Parathyroid adenoma (tissue), 2 donors: ENCODE data around the gene HDX.

ENCODE experiments used
- H2AFZ ChIP-seq: fragments of 300-600 bp; sonication (generic); one replicate; pipeline ENCODE4 v1.7.0; 2017; ENCODE audit warnings: antibody characterized with exemption, mild to moderate bottlenecking
- H3K27ac ChIP-seq: fragments of 300-600 bp; sonication (generic); one replicate; pipeline ENCODE4 v1.7.0; 2017
- H3K27me3 ChIP-seq: fragments of 300-600 bp; sonication (generic); one replicate; pipeline ENCODE4 v1.7.0; 2017; ENCODE audit warnings: low read length; ENCODE audit not compliant: control insufficient read depth, insufficient read depth
- H3K36me3 ChIP-seq: fragments of 300-600 bp; sonication (generic); one replicate; pipeline ENCODE4 v1.7.0; 2017; ENCODE audit warnings: low read length; ENCODE audit not compliant: control insufficient read depth, insufficient read depth
- H3K4me1 ChIP-seq: fragments of 300-600 bp; sonication (generic); one replicate; pipeline ENCODE4 v1.7.0; 2017; ENCODE audit warnings: control low read depth
- H3K4me2 ChIP-seq: fragments of 300-600 bp; sonication (generic); one replicate; pipeline ENCODE4 v1.7.0; 2017; ENCODE audit warnings: low read length
- H3K4me3 ChIP-seq: fragments of 300-600 bp; sonication (generic); one replicate; pipeline ENCODE4 v1.7.0; 2017; ENCODE audit warnings: low read depth, low read length
- H3K79me2 ChIP-seq: fragments of 300-600 bp; sonication (generic); one replicate; pipeline ENCODE4 v1.7.0; 2017; ENCODE audit warnings: control low read depth
- H3K9ac ChIP-seq: fragments of 300-600 bp; sonication (generic); one replicate; pipeline ENCODE4 v1.7.0; 2017; ENCODE audit warnings: mild to moderate bottlenecking
- H3K9me3 ChIP-seq: fragments of 300-600 bp; sonication (generic); one replicate; pipeline ENCODE4 v1.7.0; 2017; ENCODE audit warnings: low read length; ENCODE audit not compliant: control insufficient read depth
- TF ChIP-seq, protein P1 (sequence below): fragments of 300-600 bp; sonication (generic); IDR thresholded peaks from one replicate; pipeline ENCODE4 v1.7.0; 2017; ENCODE audit warnings: antibody characterized with exemption, mild to moderate bottlenecking
- donor health status: primary hyperparathyroidism.

The HDX gene

GRCh38 chrX:84363051-84363450, 139.2 kb downstream of the HDX start:
- Histone ChIP-seq H3K27ac (no peak overlapping the region), H3K9ac (no peak overlapping the region), H2AFZ (no peak overlapping the region), H3K4me3 (no peak overlapping the region), H3K4me1 (no peaks in the 10 kb centered on the region), H3K79me2 (no peaks in the 10 kb centered on the region), H3K27me3 (no peaks in the 10 kb centered on the region), H3K36me3 (no peaks in the 10 kb centered on the region), H3K9me3 (no peaks in the 10 kb centered on the region), H3K4me2 (no peak overlapping the region)
- TF ChIP-seq, protein P1, sequence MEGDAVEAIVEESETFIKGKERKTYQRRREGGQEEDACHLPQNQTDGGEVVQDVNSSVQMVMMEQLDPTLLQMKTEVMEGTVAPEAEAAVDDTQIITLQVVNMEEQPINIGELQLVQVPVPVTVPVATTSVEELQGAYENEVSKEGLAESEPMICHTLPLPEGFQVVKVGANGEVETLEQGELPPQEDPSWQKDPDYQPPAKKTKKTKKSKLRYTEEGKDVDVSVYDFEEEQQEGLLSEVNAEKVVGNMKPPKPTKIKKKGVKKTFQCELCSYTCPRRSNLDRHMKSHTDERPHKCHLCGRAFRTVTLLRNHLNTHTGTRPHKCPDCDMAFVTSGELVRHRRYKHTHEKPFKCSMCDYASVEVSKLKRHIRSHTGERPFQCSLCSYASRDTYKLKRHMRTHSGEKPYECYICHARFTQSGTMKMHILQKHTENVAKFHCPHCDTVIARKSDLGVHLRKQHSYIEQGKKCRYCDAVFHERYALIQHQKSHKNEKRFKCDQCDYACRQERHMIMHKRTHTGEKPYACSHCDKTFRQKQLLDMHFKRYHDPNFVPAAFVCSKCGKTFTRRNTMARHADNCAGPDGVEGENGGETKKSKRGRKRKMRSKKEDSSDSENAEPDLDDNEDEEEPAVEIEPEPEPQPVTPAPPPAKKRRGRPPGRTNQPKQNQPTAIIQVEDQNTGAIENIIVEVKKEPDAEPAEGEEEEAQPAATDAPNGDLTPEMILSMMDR, result no peak

DNA sequence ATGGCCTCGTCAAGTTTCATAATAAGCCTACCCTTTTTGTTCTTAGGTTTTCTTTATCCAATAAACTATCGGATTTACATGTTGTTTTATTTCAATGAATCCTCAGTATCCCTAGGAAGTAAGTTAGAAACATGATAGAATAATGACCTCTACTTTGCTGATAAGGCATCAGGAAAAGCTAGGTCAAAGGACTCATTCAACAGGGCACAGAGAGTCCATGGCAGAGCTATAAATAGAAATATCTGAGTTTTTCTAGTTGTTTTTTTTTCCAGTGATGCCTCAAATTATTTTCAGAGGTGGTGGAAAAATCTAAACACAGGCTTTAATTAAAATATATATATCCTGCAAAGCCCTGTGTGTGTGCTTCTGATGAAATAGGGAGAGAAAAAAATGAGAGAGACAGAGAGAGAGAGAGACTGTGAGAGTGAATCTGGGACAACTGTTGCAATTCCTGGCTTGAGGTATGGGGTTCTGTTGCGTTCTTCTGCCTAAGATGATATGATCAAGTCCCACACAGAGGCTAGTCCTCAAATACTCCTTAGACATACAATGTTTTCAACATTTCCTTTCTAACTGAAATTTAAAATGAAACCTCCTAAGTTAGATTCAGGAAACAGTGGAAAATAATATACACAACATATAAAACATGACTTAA, 139.9 kb downstream of the HDX start:
- Histone ChIP-seq H3K79me2 (no peaks in the 10 kb centered on the region), H3K4me1 (no peaks in the 10 kb centered on the region), H3K27ac (no peak overlapping the region), H2AFZ (no peak overlapping the region), H3K4me3 (no peak overlapping the region), H3K9ac (no peak overlapping the region), H3K4me2 (no peak overlapping the region), H3K36me3 (no peaks in the 10 kb centered on the region), H3K9me3 (no peaks in the 10 kb centered on the region), H3K27me3 (no peaks in the 10 kb centered on the region)
- TF ChIP-seq, protein P1, result no peak

DNA sequence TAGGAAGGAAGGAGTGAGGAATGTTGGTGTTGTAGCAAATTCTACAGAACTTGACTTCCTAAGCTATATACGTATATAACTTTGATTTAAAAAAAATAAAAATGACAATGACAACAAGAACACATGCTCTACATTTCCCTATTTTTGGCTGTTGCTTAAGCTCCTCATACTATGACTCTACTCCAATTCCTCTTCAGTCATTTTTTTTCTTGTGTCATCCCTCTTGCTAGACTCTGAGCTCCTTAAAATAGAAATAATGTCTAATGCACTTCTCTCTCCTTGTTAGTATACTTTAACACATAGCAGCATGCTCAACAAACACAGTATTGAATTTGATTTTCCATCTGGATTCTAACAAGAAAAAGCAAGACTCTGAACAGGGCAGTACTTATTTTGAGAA, 144.0 kb downstream of the HDX start:
- Histone ChIP-seq H3K27me3 (no peaks in the 10 kb centered on the region), H3K27ac (no peak overlapping the region), H3K9me3 (no peaks in the 10 kb centered on the region), H3K4me2 (no peak overlapping the region), H2AFZ (no peak overlapping the region), H3K4me3 (no peak overlapping the region), H3K4me1 (no peaks in the 10 kb centered on the region), H3K9ac (no peak overlapping the region), H3K79me2 (no peaks in the 10 kb centered on the region), H3K36me3 (no peaks in the 10 kb centered on the region)
- TF ChIP-seq, protein P1, result no peak

- H2AFZ ChIP-seq, result no peak overlapping the region
- no peak overlapping the region for H3K9ac ChIP-seq
- TF ChIP-seq, protein P1, result no peak
- H3K79me2 ChIP-seq, result no peaks in the 10 kb centered on the region
- H3K27ac ChIP-seq, result no peak overlapping the region
- no peak overlapping the region for H3K4me2 ChIP-seq
- H3K4me3 ChIP-seq, result no peak overlapping the region
- no peaks in the 10 kb centered on the region for H3K4me1 ChIP-seq
- H3K9me3 ChIP-seq, result no peaks in the 10 kb centered on the region
- H3K27me3 ChIP-seq, result no peaks in the 10 kb centered on the region
- H3K36me3 ChIP-seq, result no peaks in the 10 kb centered on the region
Measured at GRCh38 chrX:84357296-84357695, 145.0 kb downstream of the HDX start.

- Histone ChIP-seq H2AFZ (no peak overlapping the region), H3K27ac (no peak overlapping the region), H3K9me3 (no peaks in the 10 kb centered on the region), H3K36me3 (no peaks in the 10 kb centered on the region), H3K79me2 (no peaks in the 10 kb centered on the region), H3K4me2 (no peak overlapping the region), H3K4me3 (no peak overlapping the region), H3K27me3 (no peaks in the 10 kb centered on the region), H3K9ac (no peak overlapping the region), H3K4me1 (no peaks in the 10 kb centered on the region)
- TF ChIP-seq, protein P1, result no peak
Measured at GRCh38 chrX:84340968-84341367, 161.3 kb downstream of the HDX start.
